ENCODE data around the gene SEMA4F. TPM values are rescaled to one million over a fixed set of nuclear protein-coding genes. Genes with fewer than 3 reads are reported as not detected.
"Not testable (repeated sequence)": the region's sequence is repeated elsewhere in the genome, so short reads cannot be mapped to it uniquely, and the experiment has no call there.

Gene SEMA4F
- total RNA-seq, 1 donor from 2014 or later = 3.5 TPM

DNA sequence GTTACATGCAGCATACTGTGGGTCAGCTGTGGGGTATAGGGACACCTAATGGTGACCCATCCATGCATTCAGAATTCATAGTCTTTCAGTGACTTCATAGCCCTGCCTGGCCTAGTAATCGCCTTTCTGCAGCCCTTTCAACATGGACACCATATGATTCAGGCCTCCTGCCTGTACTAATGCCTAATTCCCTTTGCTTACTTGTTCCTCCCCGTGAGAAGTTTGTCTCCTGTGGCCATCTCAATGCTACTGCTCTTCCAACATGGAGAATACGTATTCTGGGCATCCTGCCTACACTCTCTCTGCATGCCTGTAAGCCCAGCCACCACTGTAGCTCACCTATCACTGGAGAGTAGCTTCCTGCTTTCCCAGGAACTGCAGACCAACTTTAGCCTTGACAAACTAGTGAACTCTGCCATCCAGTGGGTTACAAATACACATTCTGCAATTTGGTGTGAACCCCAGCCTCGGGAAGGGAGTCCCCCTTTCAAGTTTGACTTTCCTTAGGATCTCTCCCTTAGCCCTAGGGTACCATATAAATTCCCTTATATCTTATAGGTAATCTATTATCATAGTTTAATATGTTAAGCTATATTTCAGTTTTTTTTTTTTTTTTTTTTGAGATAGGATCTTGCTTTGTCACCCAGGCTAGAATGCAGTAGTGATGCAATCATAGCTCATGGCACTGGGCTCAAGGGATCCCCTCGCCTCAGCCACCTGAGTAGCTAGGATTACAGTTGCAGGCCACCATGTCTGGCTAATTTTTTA lies 28.2 kb upstream of the SEMA4F start:
- H3K4me3 Mint-ChIP-seq = no peak overlapping the region
- Histone ChIP-seq H2AFZ (replicated peaks) (peak overlapping the region; percentile 53), H3K9me3 (ENCODE audit: low read depth) (no peaks in the 10 kb centered on the region), H3F3A (ENCODE audit: low read depth) (peaks cover 3% of the 10 kb centered on the region), H3K4me1 (no peaks in the 10 kb centered on the region), H4K20me1 (ENCODE audit: low read depth) (no peaks in the 10 kb centered on the region), H3K4me2 (no peak overlapping the region), H3K4me3 (no peak overlapping the region), H3K27me3 (no peaks in the 10 kb centered on the region), H3K36me3 (no peaks in the 10 kb centered on the region), H3K27ac (no peak overlapping the region), H3K9ac (no peak overlapping the region), H3K79me2 (ENCODE audit: low read depth) (no peaks in the 10 kb centered on the region)
- no peak overlapping the region for H3K27ac Mint-ChIP-seq
- no peaks in the 10 kb centered on the region for H3K9me3 Mint-ChIP-seq
- H3K36me3 Mint-ChIP-seq = no peaks in the 10 kb centered on the region
- H3K4me1 Mint-ChIP-seq = no peaks in the 10 kb centered on the region
- no peak for DNase-seq (ENCODE audit: low spot score)
- peaks cover 11% of the 10 kb centered on the region for H3K27me3 Mint-ChIP-seq (ENCODE audit: insufficient read depth, low read depth)
- TF ChIP-seq EZH2phosphoT487 (IDR thresholded peaks at IDR 0.05) = no peak
- TF ChIP-seq, protein P1, sequence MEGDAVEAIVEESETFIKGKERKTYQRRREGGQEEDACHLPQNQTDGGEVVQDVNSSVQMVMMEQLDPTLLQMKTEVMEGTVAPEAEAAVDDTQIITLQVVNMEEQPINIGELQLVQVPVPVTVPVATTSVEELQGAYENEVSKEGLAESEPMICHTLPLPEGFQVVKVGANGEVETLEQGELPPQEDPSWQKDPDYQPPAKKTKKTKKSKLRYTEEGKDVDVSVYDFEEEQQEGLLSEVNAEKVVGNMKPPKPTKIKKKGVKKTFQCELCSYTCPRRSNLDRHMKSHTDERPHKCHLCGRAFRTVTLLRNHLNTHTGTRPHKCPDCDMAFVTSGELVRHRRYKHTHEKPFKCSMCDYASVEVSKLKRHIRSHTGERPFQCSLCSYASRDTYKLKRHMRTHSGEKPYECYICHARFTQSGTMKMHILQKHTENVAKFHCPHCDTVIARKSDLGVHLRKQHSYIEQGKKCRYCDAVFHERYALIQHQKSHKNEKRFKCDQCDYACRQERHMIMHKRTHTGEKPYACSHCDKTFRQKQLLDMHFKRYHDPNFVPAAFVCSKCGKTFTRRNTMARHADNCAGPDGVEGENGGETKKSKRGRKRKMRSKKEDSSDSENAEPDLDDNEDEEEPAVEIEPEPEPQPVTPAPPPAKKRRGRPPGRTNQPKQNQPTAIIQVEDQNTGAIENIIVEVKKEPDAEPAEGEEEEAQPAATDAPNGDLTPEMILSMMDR (IDR thresholded peaks at IDR 0.05) = no peak
- TF ChIP-seq EZH2 (IDR thresholded peaks at IDR 0.05) = no peak

DNA sequence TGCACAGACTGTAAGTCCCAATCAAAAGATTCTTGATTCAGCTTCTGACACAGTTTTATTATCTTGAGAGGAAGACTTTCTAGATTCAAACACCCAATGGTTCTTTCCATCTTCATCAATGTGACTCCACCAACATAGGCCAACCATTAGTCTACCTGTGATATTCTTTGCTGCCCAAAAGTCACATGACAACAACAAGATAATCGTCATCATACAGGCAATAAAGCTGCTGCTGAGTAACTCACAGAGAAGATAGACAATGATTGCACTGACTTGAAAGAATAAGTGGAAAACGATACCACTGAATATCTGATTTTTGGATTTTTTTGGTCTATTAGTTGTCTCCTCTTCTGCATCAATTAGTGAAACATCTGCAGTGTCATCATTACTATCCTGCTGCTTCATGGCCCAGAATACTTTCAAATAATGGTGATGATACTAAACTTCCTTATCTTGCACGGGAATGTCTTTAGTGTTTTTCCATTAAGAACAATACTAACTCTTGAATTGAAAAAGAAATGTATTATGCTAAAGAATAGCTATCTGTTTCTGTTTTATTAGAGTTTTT lies 25.4 kb upstream of the SEMA4F start:
- Histone ChIP-seq H3F3A (ENCODE audit: low read depth) (peaks cover 21% of the 10 kb centered on the region), H3K4me2 (no peak overlapping the region), H3K36me3 (no peaks in the 10 kb centered on the region), H3K4me3 (no peak overlapping the region), H3K9ac (no peak overlapping the region), H3K4me1 (peaks cover 20% of the 10 kb centered on the region), H3K27me3 (no peaks in the 10 kb centered on the region), H3K9me3 (ENCODE audit: low read depth) (no peaks in the 10 kb centered on the region), H4K20me1 (ENCODE audit: low read depth) (no peaks in the 10 kb centered on the region), H3K79me2 (ENCODE audit: low read depth) (no peaks in the 10 kb centered on the region), H3K27ac (no peak overlapping the region), H2AFZ (replicated peaks) (no peak overlapping the region)
- Mint-ChIP-seq H3K27ac (no peak overlapping the region), H3K36me3 (no peaks in the 10 kb centered on the region), H3K4me3 (no peak overlapping the region), H3K4me1 (peaks cover 14% of the 10 kb centered on the region), H3K27me3 (ENCODE audit: insufficient read depth, low read depth) (peaks cover 11% of the 10 kb centered on the region), H3K9me3 (no peaks in the 10 kb centered on the region)
- no peak for DNase-seq (ENCODE audit: low spot score)
- no peak for TF ChIP-seq EZH2 (IDR thresholded peaks at IDR 0.05)
- no peak for TF ChIP-seq EZH2phosphoT487 (IDR thresholded peaks at IDR 0.05)

DNA sequence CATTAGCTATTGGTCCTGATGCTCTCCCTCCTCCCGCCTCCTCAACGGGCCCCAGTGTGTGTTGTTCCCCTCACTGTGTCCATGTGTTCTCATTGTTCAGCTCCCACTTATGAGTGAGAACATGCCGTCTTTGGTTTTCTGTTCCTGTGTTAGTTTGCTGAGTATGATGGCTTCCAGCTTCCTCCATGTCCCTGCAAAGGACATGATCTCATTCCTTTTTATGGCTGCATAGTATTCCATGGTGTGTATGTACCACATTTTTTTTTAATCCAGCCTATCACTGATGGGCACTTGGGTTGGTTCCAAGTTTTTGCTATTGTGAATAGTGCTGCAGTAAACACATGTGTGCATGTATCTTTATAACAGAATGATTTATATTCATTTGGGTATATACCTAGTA lies 23.6 kb upstream of the SEMA4F start:
- not testable (repeated sequence) for DNase-seq (ENCODE audit: low spot score); H2AFZ ChIP-seq (replicated peaks); H3K4me3 Mint-ChIP-seq; H3K27me3 ChIP-seq; H3K36me3 Mint-ChIP-seq; H3K9me3 Mint-ChIP-seq; H3K27ac Mint-ChIP-seq; H3K27ac ChIP-seq; H3K36me3 ChIP-seq; H4K20me1 ChIP-seq (ENCODE audit: low read depth); H3K4me3 ChIP-seq; H3K4me2 ChIP-seq; H3K9ac ChIP-seq; H3K9me3 ChIP-seq (ENCODE audit: low read depth); H3K79me2 ChIP-seq (ENCODE audit: low read depth); H3K27me3 Mint-ChIP-seq (ENCODE audit: insufficient read depth, low read depth)
- Histone ChIP-seq H3F3A (ENCODE audit: low read depth) (peaks cover 21% of the 10 kb centered on the region), H3K4me1 (peaks cover 20% of the 10 kb centered on the region)
- peaks cover 14% of the 10 kb centered on the region for H3K4me1 Mint-ChIP-seq

DNA sequence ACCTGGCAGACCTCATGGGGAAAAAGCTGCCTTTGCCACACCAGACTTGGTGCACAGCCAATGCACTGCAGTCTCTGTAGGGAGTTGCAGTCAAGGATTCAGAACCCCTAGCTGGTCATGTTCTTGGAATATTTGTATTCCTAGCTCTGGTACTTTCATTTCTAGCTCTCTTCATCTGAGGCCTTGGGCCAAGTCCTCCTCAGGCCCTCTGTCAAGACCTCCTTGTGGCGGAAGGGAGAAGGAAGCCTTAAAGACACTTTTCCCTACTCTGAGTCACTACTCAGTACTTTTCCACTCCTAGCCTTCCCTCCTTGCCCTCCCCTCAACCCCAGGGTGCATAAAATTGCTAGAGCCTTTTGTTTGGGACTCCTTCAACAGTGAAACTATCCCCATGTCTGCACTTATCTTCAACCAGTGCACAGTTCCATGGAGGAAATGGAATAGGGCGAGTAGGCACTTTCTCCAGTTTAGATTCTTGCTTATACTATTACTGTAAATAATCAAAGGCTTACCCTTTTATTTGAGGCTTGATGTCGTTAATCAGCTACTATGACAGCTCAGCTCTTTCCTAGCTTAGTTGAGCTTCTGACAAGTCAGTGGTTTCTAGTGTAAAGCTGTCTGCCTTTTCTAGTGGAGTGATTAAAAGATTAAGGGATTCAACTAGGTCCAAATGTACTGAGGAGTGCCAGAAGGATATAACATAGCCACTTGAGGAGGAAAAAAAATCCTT lies 21.7 kb upstream of the SEMA4F start:
- H3K27me3 ChIP-seq = no peaks in the 10 kb centered on the region
- H3K4me2 ChIP-seq = peak overlapping the region; percentile 36
- H3K9me3 ChIP-seq (ENCODE audit: low read depth) = no peaks in the 10 kb centered on the region
- no peak overlapping the region for H3K27ac ChIP-seq
- no peaks in the 10 kb centered on the region for H4K20me1 ChIP-seq (ENCODE audit: low read depth)
- H3K79me2 ChIP-seq (ENCODE audit: low read depth) = no peaks in the 10 kb centered on the region
- TF ChIP-seq, protein P1 (IDR thresholded peaks at IDR 0.05) = peak; percentile 11
- TF ChIP-seq EZH2phosphoT487 (IDR thresholded peaks at IDR 0.05) = no peak
- peaks cover 21% of the 10 kb centered on the region for H3F3A ChIP-seq (ENCODE audit: low read depth)
- H3K27ac Mint-ChIP-seq = no peak overlapping the region
- no peaks in the 10 kb centered on the region for H3K36me3 Mint-ChIP-seq
- H3K9me3 Mint-ChIP-seq = no peaks in the 10 kb centered on the region
- peak; percentile 25 for DNase-seq (ENCODE audit: low spot score)
- peaks cover 3% of the 10 kb centered on the region for H3K27me3 Mint-ChIP-seq (ENCODE audit: insufficient read depth, low read depth)
- H3K4me3 Mint-ChIP-seq = no peak overlapping the region
- peak overlapping the region; percentile 33 for H2AFZ ChIP-seq (replicated peaks)
- H3K4me1 Mint-ChIP-seq = peaks cover 14% of the 10 kb centered on the region
- peaks cover 20% of the 10 kb centered on the region for H3K4me1 ChIP-seq
- no peaks in the 10 kb centered on the region for H3K36me3 ChIP-seq
- H3K9ac ChIP-seq = no peak overlapping the region
- H3K4me3 ChIP-seq = no peak overlapping the region

Data from neural progenitor cell (in vitro differentiated cells).